Articular chondrocyte of knee joint (primary cell): ENCODE results near the gene ITPR3. TPM values are rescaled to one million over a fixed set of nuclear protein-coding genes. Genes with fewer than 3 reads are reported as not detected.

ENCODE experiments used
- small RNA-seq: library from RNA; depleted of rRNA; stranded (forward); fragments of <200 nt; gene quantifications from one replicate; pipeline ENCODE3, GENCODE V24; 2012
- total RNA-seq: library from RNA; depleted of rRNA; stranded (reverse); fragments of >200 nt; gene quantifications from 2 replicates; pipeline ENCODE4 v1.2.3, GENCODE V29; 2012

ITPR3 gene
- total RNA-seq: 68.0 and 88.5 TPM in 2 replicates

GRCh38 chr6:33620856-33621710, at the start of gene ITPR3:
Gene ITPR3 (plus strand): TSS chr6:33621322. CDS start chr6:33621603, 281 bp downstream.

GRCh38 chr6:33579828-33580714, 41.1 kb upstream of the ITPR3 start, which contains the start of gene BAK1:
Gene BAK1 (minus strand): TSS chr6:33580276. CDS start chr6:33577604, 2,672 bp downstream.

GRCh38 chr6:33711140-33712129, 90.3 kb downstream of the ITPR3 start, which contains the start of gene UQCC2:
Gene UQCC2 (minus strand): TSS chr6:33711700. CDS start chr6:33711686, 14 bp downstream.

Small RNA genes within 50 kb of the gene (small RNA-seq; reads per million reads assigned to genes)
- gene MIR3934: not detected

Other genes starting within 250 kb of the ITPR3 start
- gene KIFC1, start 229.5 kb upstream of the ITPR3 start, total RNA-seq: 10.5 and 15.9 TPM in 2 replicates
- 19.7 and 22.9 TPM in 2 replicates for gene PHF1, start 210.3 kb upstream of the ITPR3 start, total RNA-seq
- gene CUTA, start 203.2 kb upstream of the ITPR3 start, total RNA-seq: 88.9 and 103 TPM in 2 replicates
- gene SYNGAP1, start 201.3 kb upstream of the ITPR3 start, total RNA-seq: 6.3 and 6.4 TPM in 2 replicates
- 3.3 and 5.0 TPM in 2 replicates for gene ZBTB9, start 166.7 kb upstream of the ITPR3 start, total RNA-seq
- 11.5 and 12.7 TPM in 2 replicates for gene BAK1, start 41.0 kb upstream of the ITPR3 start, total RNA-seq
- gene UQCC2, start 90.4 kb downstream of the ITPR3 start, total RNA-seq: 19.7 and 20.1 TPM in 2 replicates
- not detected in 2 replicates for gene IP6K3, start 125.6 kb downstream of the ITPR3 start, total RNA-seq
- gene LEMD2, start 167.8 kb downstream of the ITPR3 start, total RNA-seq: 30.2 and 31.2 TPM in 2 replicates
- not detected in 2 replicates for gene MLN, start 182.7 kb downstream of the ITPR3 start, total RNA-seq